ENCODE measurements around the gene ZNF423. TPM values are rescaled to one million over a fixed set of nuclear protein-coding genes. Genes with fewer than 3 reads are reported as not detected.

Gene ZNF423
- total and polyA plus RNA-seq, 9 of the 15 experiments (the other 6 are each of a cell fraction or from before 2014, with no cell fraction given) = not detected

GRCh38 chr16:49681217-49681883 lies 174.6 kb downstream of the ZNF423 start:
- H3K9me1 ChIP-seq (ENCODE audit: control insufficient read depth, insufficient read depth, low read length) = no peaks in the 10 kb centered on the region
- ChIA-PET POLR2A (no interaction called here), CTCF (ENCODE audit: low intra/inter-chr PET ratio) (no interaction called here)
- no peak overlapping the region for H3K27ac ChIP-seq (ENCODE audit: extremely low read depth, low read depth, low read length)
- peaks cover 0 to 30% of the 10 kb centered on the region in 2 experiments; a peak in 2 of 5 replicates for H3K27me3 ChIP-seq (ENCODE audit: control insufficient read depth in 2 of 2, insufficient read depth in 2 of 2, low read length in 2 of 2)
- in situ Hi-C loops (cut with MboI) (no loop called here), intact Hi-C loops (cut with micrococcal nuclease) (no loop called here)
- DNase-seq (ENCODE audit: extremely low read depth in 1 of 4, low spot score in 3 of 4) = no peak
- no peak overlapping the region for H3K9ac ChIP-seq (ENCODE audit: insufficient read depth in 1 of 2, low read depth in 2 of 2, low read length in 2 of 2)
- no TSS peak for BruUV-seq (replicated peaks)
- no peaks in the 10 kb centered on the region for H3K79me2 ChIP-seq (ENCODE audit: control insufficient read depth, insufficient read depth, low read length)
- no peaks in the 10 kb centered on the region for H3K4me1 ChIP-seq (replicated peaks in 1 of 2; ENCODE audit: control insufficient read depth in 2 of 2, insufficient read depth in 2 of 2, low read length in 2 of 2)
- no peak for ATAC-seq
- no peak overlapping the region for H3K4me2 ChIP-seq (ENCODE audit: insufficient read depth, low read length)
- 1% methylated on average over 9 of the region's 9 CpGs for WGBS (ENCODE audit: insufficient coverage, low coverage, missing lambda C conversion rate)
- H3K36me3 ChIP-seq (ENCODE audit: control insufficient read depth, insufficient read depth, low read length) = no peaks in the 10 kb centered on the region
- H2AFZ ChIP-seq (ENCODE audit: low read depth, low read length) = no peak overlapping the region
- H3K9me3 ChIP-seq (replicated peaks; ENCODE audit: control insufficient read depth, insufficient read depth, low read depth, low read length) = no peaks in the 10 kb centered on the region
- no peak for FAIRE-seq
- H3K4me3 ChIP-seq = no peak overlapping the region
- peaks cover 9% of the 10 kb centered on the region; the same call in 1 of the 2 replicates for H4K20me1 ChIP-seq (replicated peaks; ENCODE audit: control insufficient read depth, insufficient read depth, low read length)
- TF ChIP-seq ZNF766 (CRISPR knock-in tag; conservative IDR thresholded peaks at IDR 0.05) (no peak), THAP7 (CRISPR knock-in tag; IDR thresholded peaks at IDR 0.05) (no peak), POLR2AphosphoS2 (IDR thresholded peaks at IDR 0.05; ENCODE audit: low read length) (no peak), ZBTB5 (IDR thresholded peaks at IDR 0.05) (no peak), CAMTA2 (CRISPR knock-in tag; conservative IDR thresholded peaks at IDR 0.05) (no peak), MTF1 (CRISPR knock-in tag; IDR thresholded peaks at IDR 0.05; ENCODE audit: borderline replicate concordance) (no peak)
